Suprapubic skin (tissue), 4 donors: ENCODE measurements around the gene PMF1.

Source experiments
- CTCF ChIP-seq, 2 donors: fragments of 200-600 bp in 1 of 2; fragments of 450-650 bp in 1 of 2; sonication (generic) in 1 of 2; IDR thresholded peaks; one replicate each; pipeline ENCODE4 v1.5.1; 2016 to 2019; ENCODE audit warnings: antibody characterized with exemption in 2 of 2, mild to moderate bottlenecking in 1 of 2, moderate library complexity in 1 of 2
- POLR2A ChIP-seq, 2 donors: fragments of 450-650 bp; IDR thresholded peaks; one replicate each; pipeline ENCODE4 v1.6.1; 2017; ENCODE audit warnings: antibody characterized with exemption in 2 of 2, mild to moderate bottlenecking in 2 of 2, moderate library complexity in 2 of 2
- POLR2AphosphoS5 ChIP-seq, 3 donors: sonication (generic); formaldehyde crosslinking; IDR thresholded peaks; one replicate each; pipeline ENCODE4 v1.6.1; 2017; ENCODE audit warnings: antibody characterized with exemption in 3 of 3

GRCh38 chr1:156246241-156246780 lies 33.5 kb downstream of the PMF1 start:
- TF ChIP-seq POLR2AphosphoS5 (IDR thresholded peaks at IDR 0.05) = no peak
- no peak for TF ChIP-seq CTCF (IDR thresholded peaks at IDR 0.05)
- no peak for TF ChIP-seq POLR2A (IDR thresholded peaks at IDR 0.05)
